Heart right ventricle (tissue), 16 donors: ENCODE results near the gene KCTD21. TPM values are rescaled to one million over a fixed set of nuclear protein-coding genes. Genes with fewer than 3 reads are reported as not detected.

ENCODE experiments used
- ATAC-seq, 8 donors: fragments of 200-7000 bp; cut with Tn5 transposase; one replicate each; pipeline ENCODE4 v1.9.1; 2020; ENCODE audit warnings: mild to moderate bottlenecking in 8 of 8, moderate library complexity in 8 of 8, moderate number of reproducible peaks in 1 of 8
- DNase-seq, 2 donors: peaks; one replicate each; pipeline ENCODE4 v3.0.0-alpha.2; 2020
- H3K27ac ChIP-seq, 10 donors: fragments of 200-600 bp; sonication (generic) in 2 of 10; one replicate each; pipeline versions ENCODE4 v1.5.0 to v1.8.0; 2020 to 2022; ENCODE audit warnings: mild to moderate bottlenecking in 3 of 10
- H3K27me3 ChIP-seq, 7 donors: fragments of 200-600 bp; one replicate each; pipeline ENCODE4 v1.8.0; 2021 to 2022; ENCODE audit warnings: mild to moderate bottlenecking in 2 of 7
- H3K36me3 ChIP-seq, 9 donors: fragments of 200-600 bp; sonication (generic) in 1 of 9; one replicate each; pipeline versions ENCODE4 v1.5.0 to v1.8.0; 2020 to 2022; ENCODE audit warnings: mild to moderate bottlenecking in 2 of 9
- H3K4me1 ChIP-seq, 9 donors: fragments of 200-600 bp; sonication (generic) in 1 of 9; one replicate each; pipeline versions ENCODE4 v1.5.0 to v1.8.0; 2020 to 2022; ENCODE audit warnings: mild to moderate bottlenecking in 4 of 9
- H3K4me3 ChIP-seq, 10 donors: fragments of 200-600 bp; sonication (generic) in 2 of 10; one replicate each; pipeline versions ENCODE4 v1.5.0 to v1.8.0; 2020 to 2022; ENCODE audit warnings: mild to moderate bottlenecking in 7 of 10, moderate library complexity in 2 of 10
- H3K9me3 ChIP-seq, 11 donors: fragments of 200-600 bp in 10 of 11; sonication (generic) in 2 of 11; one replicate each; pipeline versions ENCODE4 v1.5.0 to v1.8.0; 2013 to 2022; ENCODE audit warnings: mild to moderate bottlenecking in 2 of 11, control low read depth in 1 of 11, moderate library complexity in 1 of 11
- CTCF ChIP-seq, 9 donors: fragments of 200-600 bp; sonication (generic) in 2 of 9; IDR thresholded peaks; one replicate each; pipeline versions ENCODE4 v1.5.0 to v1.8.0; 2021 to 2022; ENCODE audit warnings: antibody characterized with exemption in 9 of 9, mild to moderate bottlenecking in 5 of 9, moderate library complexity in 1 of 9
- WGBS, 2 donors: extraction: QIAGEN DNeasy Blood & Tissue Kit; methylation state at CpG; one replicate each; pipeline ENCODE4 v1.1.7; 2013; ENCODE audit warnings: inconsistent platforms in 1 of 2; 5-methylcytosine and 5-hydroxymethylcytosine counted together
- intact Hi-C, 10 donors: fragments of 100-400 bp; cut with DNase I; formaldehyde crosslinking; loops; one replicate each; pipeline versions ENCODE4 v1.11.1 to v1.14.2; 2022
- polyA plus RNA-seq, 2 donors: library from polyadenylated mRNA; stranded (reverse); fragments of 200-250 nt; gene quantifications; one replicate each; pipeline ENCODE4 v1.2.3, GENCODE V29; 2013
- total RNA-seq, 10 donors: library from RNA; stranded (reverse); fragmentation: NEBNext Ultra II Directional in 3 of 10; extraction: Animal tissue kit (Norgen Biotek cat#: 25700) in 3 of 10; gene quantifications; one replicate each; pipeline versions ENCODE4 v1.2.1 to v1.2.4, GENCODE V29; 2021 to 2023
- donor health status: Arrhythmogenic right ventricular cardiomyopathy.
- donor health status: ischemic (EF 13 %, LVEDD 7.1; RV severe dilation, severe dysfunction).
- donor health status: healthy with polysubstance abuse.
- donor health status: DM: no; HTN: yes; CAD: no.
- donor health status: DM: no; HTN: no; CAD: no.
- donor health status: ischemic (EF 25% LVEDD 6.9; RV normal size, moderate dysfunction).
- donor health status: ischemic (EF 25% LVEDD 5.7; RV mildly dilated, moderate dysfunction).
- donor health status: healthy.
- donor health status: DM: yes; HTN: yes; CAD: no.
- donor health status: Ischemic cardiomyopathy.
- donor health status: ischemic (EF 35%, LVEDD 5.7; RV mildly dilated, moderate dysfunction).
- donor health status: nonischemic (EF 11% LVEDD 7.7; RV severe dilation, severe dysfunction).
- donor health status: DM: yes; HTN: yes; CAD: no.
- donor health status: PGD.
- donor health status: ischemic (EF 29% LVEDD 5.4; RV normal size, mild dysfunction).
- donor health status: nonischemic (EF 23%, LVEDD 6.1; RV moderate dilation, normal function).

Gene KCTD21
- total and polyA plus RNA-seq, 12 donors, result 4.2 to 9.9 (median 6.2) TPM

DNA sequence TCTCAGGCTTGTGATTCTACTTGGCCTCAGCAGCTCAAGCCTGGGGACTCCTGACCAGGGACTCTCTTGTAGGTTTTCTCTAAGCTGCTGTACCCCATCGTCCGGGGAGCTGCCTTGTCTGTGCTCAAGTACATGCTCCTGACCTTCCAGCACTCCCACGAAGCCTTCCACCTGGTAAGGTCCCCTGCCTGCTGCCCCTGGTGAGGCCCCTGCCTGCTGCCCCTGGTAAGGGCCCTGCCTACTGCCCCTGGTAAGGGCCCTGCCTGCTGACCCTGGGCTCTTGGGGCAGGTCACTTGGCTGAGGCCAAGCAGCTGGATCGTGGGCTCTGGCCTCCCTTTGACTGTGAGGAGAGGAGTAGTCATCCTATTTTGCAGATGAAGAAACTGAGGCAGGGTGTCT, 11.6 kb upstream of the KCTD21 start:
- no peak overlapping the region for H3K4me3 ChIP-seq
- H3K36me3 ChIP-seq, result peaks cover 0 to 67% (median 5%) of the 10 kb centered on the region in 9 donors
- no peak overlapping the region for H3K27ac ChIP-seq
- H3K27me3 ChIP-seq, result no peaks in the 10 kb centered on the region
- no peaks in the 10 kb centered on the region for H3K9me3 ChIP-seq
- no peak for TF ChIP-seq CTCF (IDR thresholded peaks at IDR 0.05)
- H3K4me1 ChIP-seq, result peaks cover 0 to 19% (median 8%) of the 10 kb centered on the region in 9 donors
- 92 to 95% methylated on average over 4 of the region's 4 CpGs for WGBS, 2 donors
- no peak for DNase-seq
- intact Hi-C loops, result no loop called here
- ATAC-seq, result no peak

GRCh38 chr11:78199653-78200015, 11.2 kb upstream of the KCTD21 start:
- peaks cover 0 to 19% (median 8%) of the 10 kb centered on the region in 9 donors for H3K4me1 ChIP-seq
- no peak overlapping the region for H3K4me3 ChIP-seq
- H3K36me3 ChIP-seq, result peaks cover 0 to 63% (median 5%) of the 10 kb centered on the region in 9 donors
- H3K9me3 ChIP-seq, result no peaks in the 10 kb centered on the region
- DNase-seq, result no peak
- no peak for ATAC-seq
- H3K27ac ChIP-seq, result no peak overlapping the region
- 97 to 98% methylated on average over 5 of the region's 5 CpGs for WGBS, 2 donors
- intact Hi-C loops, result no loop called here
- H3K27me3 ChIP-seq, result no peaks in the 10 kb centered on the region
- TF ChIP-seq CTCF (IDR thresholded peaks at IDR 0.05), result no peak

- no peak for ATAC-seq
- 97 to 99% methylated on average over 6 of the region's 6 CpGs for WGBS, 2 donors
- peaks cover 0 to 59% (median 5%) of the 10 kb centered on the region in 9 donors for H3K36me3 ChIP-seq
These were observed 10.7 kb upstream of the KCTD21 start for GRCh38 chr11:78199015-78199652.

GRCh38 chr11:78197816-78198215, 9.4 kb upstream of the KCTD21 start:
- Histone ChIP-seq H3K27ac (no peak overlapping the region), H3K9me3 (no peaks in the 10 kb centered on the region)

More at GRCh38 chr11:78199015-78199652, 10.7 kb upstream of the KCTD21 start:
- Histone ChIP-seq H3K27ac (no peak overlapping the region), H3K9me3 (no peaks in the 10 kb centered on the region), H3K4me3 (no peak overlapping the region), H3K4me1 (peaks cover 0 to 19% (median 8%) of the 10 kb centered on the region in 9 donors), H3K27me3 (no peaks in the 10 kb centered on the region)
- no peak for TF ChIP-seq CTCF (IDR thresholded peaks at IDR 0.05)
- intact Hi-C loops, result no loop called here
- DNase-seq, result no peak

More at GRCh38 chr11:78197816-78198215, 9.4 kb upstream of the KCTD21 start:
- H3K36me3 ChIP-seq, result peaks cover 0 to 55% (median 5%) of the 10 kb centered on the region in 9 donors
- 93 to 95% methylated on average over 8 of the region's 8 CpGs for WGBS, 2 donors
- intact Hi-C loops, result no loop called here
- H3K4me1 ChIP-seq, result peaks cover 0 to 21% (median 8%) of the 10 kb centered on the region in 9 donors
- ATAC-seq (no peak), DNase-seq (no peak)
- TF ChIP-seq CTCF (IDR thresholded peaks at IDR 0.05), result no peak
- no peak overlapping the region for H3K4me3 ChIP-seq
- no peaks in the 10 kb centered on the region for H3K27me3 ChIP-seq
